HEK293T (cell line): ENCODE results near the gene PRRC2B.
A peak's percentile ranks its signal among the peaks of the same experiment; 100 is the strongest.

Experiments used
- CTCF ChIA-PET: fragments of 350-600 bp; formaldehyde crosslinking; extraction: SDS; loops from one replicate; lab custom pipeline; 2021; ENCODE audit warnings: antibody characterized with exemption, inconsistent platforms; lab: Yijun Ruan, JAX
- POLR2A ChIA-PET: fragments of 350-600 bp; formaldehyde crosslinking; extraction: SDS; loops from one replicate; lab custom pipeline; 2020; ENCODE audit warnings: antibody characterized with exemption, inconsistent platforms; lab: Yijun Ruan, JAX
- DNase-seq: peaks from one replicate; pipeline ENCODE4 v3.0.0; 2012; ENCODE audit warnings: mixed read lengths; ENCODE audit errors: extremely low spot score
- ARNT ChIP-seq: fragments of 450-650 bp; IDR thresholded peaks from 2 replicates; pipeline ENCODE4 v1.6.1; 2017; ENCODE audit warnings: mild to moderate bottlenecking
- BHLHE40 ChIP-seq: fragments of 450-650 bp; IDR thresholded peaks from 2 replicates; pipeline ENCODE4 v1.6.1; 2016; ENCODE audit warnings: mild to moderate bottlenecking, moderate library complexity, borderline replicate concordance
- CTBP1 ChIP-seq: fragments of 450-650 bp; IDR thresholded peaks from 2 replicates; pipeline ENCODE4 v1.6.1; 2016; ENCODE audit warnings: borderline replicate concordance
- ELF4 ChIP-seq: fragments of 450-650 bp; IDR thresholded peaks from 2 replicates; pipeline ENCODE4 v1.6.1; 2017; ENCODE audit warnings: antibody characterized with exemption
- FOXA1 ChIP-seq: fragments of 450-650 bp; IDR thresholded peaks from 2 replicates; pipeline ENCODE4 v1.6.1; 2016; ENCODE audit warnings: mild to moderate bottlenecking
- FOXK2 ChIP-seq: fragments of 450-650 bp; IDR thresholded peaks from 2 replicates; pipeline ENCODE4 v1.6.1; 2016; ENCODE audit warnings: mild to moderate bottlenecking
- FOXM1 ChIP-seq: fragments of 450-650 bp; IDR thresholded peaks from 2 replicates; pipeline ENCODE4 v1.6.1; 2017; ENCODE audit warnings: mild to moderate bottlenecking, borderline replicate concordance
- HDGF ChIP-seq: fragments of 450-650 bp; IDR thresholded peaks from 2 replicates; pipeline ENCODE4 v1.6.1; 2017; ENCODE audit warnings: antibody characterized with exemption, borderline replicate concordance
- L3MBTL2 ChIP-seq: fragments of 450-650 bp; conservative IDR thresholded peaks from 2 replicates; pipeline ENCODE4 v1.6.1; 2016; ENCODE audit warnings: mild to moderate bottlenecking
- LEF1 ChIP-seq: fragments of 450-650 bp; IDR thresholded peaks from 2 replicates; pipeline ENCODE4 v1.6.1; 2017; ENCODE audit warnings: mild to moderate bottlenecking, borderline replicate concordance
- NFRKB ChIP-seq: fragments of 450-650 bp; IDR thresholded peaks from 2 replicates; pipeline ENCODE4 v1.6.1; 2016; ENCODE audit warnings: mild to moderate bottlenecking, moderate library complexity
- SP1 ChIP-seq: fragments of 450-650 bp; IDR thresholded peaks from 2 replicates; pipeline ENCODE4 v1.6.1; 2017
- SUZ12 ChIP-seq: fragments of 450-650 bp; IDR thresholded peaks from 2 replicates; pipeline ENCODE4 v1.6.1; 2016; ENCODE audit warnings: mild to moderate bottlenecking
- TARDBP ChIP-seq: fragments of 450-650 bp; IDR thresholded peaks from 2 replicates; pipeline ENCODE4 v1.6.1; 2016
- ZNF384 ChIP-seq: fragments of 450-650 bp; IDR thresholded peaks from 2 replicates; pipeline ENCODE4 v1.6.1; 2016
- TF ChIP-seq, protein P1 (sequence below): fragments of 450-650 bp; IDR thresholded peaks from 2 replicates; pipeline ENCODE4 v1.6.1; 2016

The PRRC2B gene

DNA sequence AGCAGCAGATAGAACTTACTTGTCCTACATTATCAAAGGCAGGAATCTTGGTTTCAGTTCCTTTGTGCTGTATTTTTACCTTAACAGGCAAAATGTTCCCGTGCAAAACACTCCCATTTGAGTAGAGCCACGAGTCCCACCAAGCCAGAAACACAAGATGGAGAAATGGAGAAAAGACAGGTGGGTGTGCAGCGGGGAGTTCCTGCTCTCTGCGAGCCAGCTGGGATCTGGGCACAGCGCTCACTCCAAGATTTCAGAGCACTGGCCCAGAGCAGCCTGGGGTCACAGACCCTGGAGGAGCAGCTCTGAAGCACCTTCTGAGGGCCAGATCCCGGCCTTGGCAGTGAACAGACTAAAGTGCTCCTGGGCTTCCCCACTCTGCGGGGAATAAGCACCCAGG lies 134.3 kb downstream of the PRRC2B start:
- DNase-seq, result no peak
- TF ChIP-seq FOXK2 (no peak), LEF1 (no peak), FOXA1 (no peak), BHLHE40 (no peak), L3MBTL2 (no peak), FOXM1 (no peak), NFRKB (no peak), ZNF384 (no peak), ELF4 (no peak), SUZ12 (no peak), HDGF (no peak), ARNT (no peak)
- TF ChIP-seq, protein P1, sequence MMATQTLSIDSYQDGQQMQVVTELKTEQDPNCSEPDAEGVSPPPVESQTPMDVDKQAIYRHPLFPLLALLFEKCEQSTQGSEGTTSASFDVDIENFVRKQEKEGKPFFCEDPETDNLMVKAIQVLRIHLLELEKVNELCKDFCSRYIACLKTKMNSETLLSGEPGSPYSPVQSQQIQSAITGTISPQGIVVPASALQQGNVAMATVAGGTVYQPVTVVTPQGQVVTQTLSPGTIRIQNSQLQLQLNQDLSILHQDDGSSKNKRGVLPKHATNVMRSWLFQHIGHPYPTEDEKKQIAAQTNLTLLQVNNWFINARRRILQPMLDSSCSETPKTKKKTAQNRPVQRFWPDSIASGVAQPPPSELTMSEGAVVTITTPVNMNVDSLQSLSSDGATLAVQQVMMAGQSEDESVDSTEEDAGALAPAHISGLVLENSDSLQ, result no peak
- ChIA-PET CTCF (no interaction called here), POLR2A (no interaction called here)

DNA sequence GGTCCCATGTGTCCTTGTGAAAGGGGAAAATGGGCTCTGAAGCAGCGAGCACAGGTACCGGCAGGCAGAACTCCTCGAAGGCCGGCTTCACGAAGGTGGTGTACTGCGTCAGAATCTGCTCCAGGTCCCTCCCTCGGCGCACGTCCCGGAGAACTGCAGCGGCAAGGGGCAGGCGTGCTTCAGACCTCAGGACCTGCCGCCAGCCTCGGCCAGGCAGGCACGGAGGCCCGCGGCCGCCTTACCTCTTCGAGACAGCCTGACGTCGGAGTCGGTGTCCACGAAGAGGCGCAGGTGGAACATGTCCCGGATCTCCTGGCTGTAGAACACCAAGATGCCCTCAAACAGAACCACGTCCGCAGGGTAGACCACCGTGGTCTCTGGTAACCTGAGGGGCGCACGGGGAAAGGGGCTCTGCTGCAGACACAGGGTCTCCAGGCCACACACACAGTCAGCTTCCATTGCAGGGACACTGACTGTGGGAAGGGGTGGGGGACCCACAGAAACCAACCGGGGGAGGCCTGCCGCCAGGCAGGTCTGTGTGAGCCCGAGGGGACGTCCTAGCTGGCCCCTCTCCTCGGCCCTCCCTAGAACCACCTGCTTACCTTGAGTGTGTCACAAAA lies 135.1 kb downstream of the PRRC2B start:
- no peak for DNase-seq
- TF ChIP-seq ELF4 (no peak), CTBP1 (no peak), ARNT (no peak), TARDBP (no peak), FOXK2 (no peak), SP1 (no peak), LEF1 (no peak), BHLHE40 (no peak), FOXM1 (no peak), FOXA1 (no peak), L3MBTL2 (no peak)
- TF ChIP-seq, protein P1, result no peak
- CTCF ChIA-PET, result no interaction called here
- POLR2A ChIA-PET, result no interaction called here

DNA sequence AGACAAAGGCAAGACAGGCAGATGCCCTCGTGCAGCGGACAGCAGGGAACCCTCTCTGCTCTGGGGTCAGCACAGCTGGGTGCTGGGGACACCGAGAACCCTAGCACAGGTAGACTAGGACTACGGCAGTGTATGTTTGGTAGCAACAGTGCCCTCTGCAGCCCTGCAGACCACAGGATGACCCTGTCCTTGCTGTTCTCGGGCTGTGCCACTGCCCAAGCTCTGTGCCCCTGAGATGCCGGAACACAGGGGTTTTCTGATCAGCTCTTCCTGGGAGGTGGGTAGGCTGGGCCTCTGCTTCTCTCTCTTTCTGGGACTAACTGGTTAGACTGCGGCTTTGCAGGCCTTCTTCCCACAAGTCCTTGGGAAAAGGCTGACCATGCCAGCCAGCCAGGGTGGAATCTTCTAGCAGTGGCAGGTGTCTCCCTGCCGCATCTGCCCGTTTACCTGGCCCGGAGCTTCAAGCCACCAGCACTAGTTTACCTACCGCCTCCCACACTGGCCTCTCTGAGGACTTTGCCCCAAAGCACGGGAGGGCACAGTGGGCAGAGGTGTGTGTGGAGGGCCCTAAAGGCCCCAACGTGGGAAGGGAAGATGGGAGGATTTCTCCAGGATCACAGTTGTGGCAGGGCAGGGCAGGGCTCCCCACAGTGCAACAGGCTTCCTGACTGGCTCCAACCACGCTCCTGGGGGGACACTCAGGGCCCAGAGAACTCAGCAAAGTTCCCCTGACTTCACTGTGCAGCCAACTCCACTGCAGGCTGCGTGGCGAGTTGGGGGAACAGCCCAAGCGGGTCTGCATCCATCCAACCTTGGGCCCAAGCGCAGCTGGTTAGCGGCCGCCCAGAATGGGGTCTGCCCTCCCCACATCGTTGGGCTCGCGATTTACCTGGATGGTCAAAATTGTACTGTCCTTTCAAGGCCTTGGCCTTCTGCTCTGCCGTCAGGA lies 136.0 kb downstream of the PRRC2B start:
- DNase-seq, result no peak
- CTCF ChIA-PET, result no interaction called here
- no peak for TF ChIP-seq TARDBP
- TF ChIP-seq HDGF, result no peak
- TF ChIP-seq FOXK2, result no peak
- no peak for TF ChIP-seq ELF4
- no peak for TF ChIP-seq ZNF384
- no peak for TF ChIP-seq SP1
- TF ChIP-seq SUZ12, result no peak
- TF ChIP-seq NFRKB, result no peak
- no peak for TF ChIP-seq FOXM1
- no peak for TF ChIP-seq ARNT
- TF ChIP-seq LEF1, result no peak
- no peak for TF ChIP-seq L3MBTL2
- TF ChIP-seq, protein P1, result no peak
- no peak for TF ChIP-seq FOXA1
- no peak for TF ChIP-seq BHLHE40
- no peak for TF ChIP-seq CTBP1
- POLR2A ChIA-PET, result interaction anchor here (0.8 kb wide), 1 partner anchor 17 kb away, joined by 3 read pairs; no protein-coding TSS in a partner anchor

DNA sequence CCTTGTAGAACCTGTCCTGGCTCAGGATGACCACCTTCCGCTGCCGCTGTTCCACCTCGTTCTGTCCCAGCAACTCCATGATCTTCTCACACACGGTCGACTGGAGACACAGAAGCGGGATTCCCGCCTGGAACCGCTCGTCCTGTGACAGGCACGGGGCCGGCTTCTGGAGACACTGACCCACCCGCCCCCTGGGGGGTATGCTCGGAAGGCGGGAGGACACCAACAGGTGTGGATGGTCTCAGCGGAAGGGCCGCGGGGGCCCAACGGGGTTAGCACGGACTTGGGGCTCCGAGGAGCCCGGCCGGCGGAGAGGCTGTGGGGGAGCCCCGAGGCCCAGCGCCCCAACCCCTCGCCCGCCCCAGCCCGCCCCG lies 136.6 kb downstream of the PRRC2B start:
- TF ChIP-seq NFRKB (no peak), L3MBTL2 (peak; percentile 72)
- DNase-seq, result peak; percentile 66
- ChIA-PET POLR2A (interaction anchor here (1.0 to 1.3 kb wide), 3 partner anchors 14 to 214 kb away, joined by 3 to 4 read pairs (median 3); partner anchors contain the start of gene PRRT1B), CTCF (no interaction called here)

DNA sequence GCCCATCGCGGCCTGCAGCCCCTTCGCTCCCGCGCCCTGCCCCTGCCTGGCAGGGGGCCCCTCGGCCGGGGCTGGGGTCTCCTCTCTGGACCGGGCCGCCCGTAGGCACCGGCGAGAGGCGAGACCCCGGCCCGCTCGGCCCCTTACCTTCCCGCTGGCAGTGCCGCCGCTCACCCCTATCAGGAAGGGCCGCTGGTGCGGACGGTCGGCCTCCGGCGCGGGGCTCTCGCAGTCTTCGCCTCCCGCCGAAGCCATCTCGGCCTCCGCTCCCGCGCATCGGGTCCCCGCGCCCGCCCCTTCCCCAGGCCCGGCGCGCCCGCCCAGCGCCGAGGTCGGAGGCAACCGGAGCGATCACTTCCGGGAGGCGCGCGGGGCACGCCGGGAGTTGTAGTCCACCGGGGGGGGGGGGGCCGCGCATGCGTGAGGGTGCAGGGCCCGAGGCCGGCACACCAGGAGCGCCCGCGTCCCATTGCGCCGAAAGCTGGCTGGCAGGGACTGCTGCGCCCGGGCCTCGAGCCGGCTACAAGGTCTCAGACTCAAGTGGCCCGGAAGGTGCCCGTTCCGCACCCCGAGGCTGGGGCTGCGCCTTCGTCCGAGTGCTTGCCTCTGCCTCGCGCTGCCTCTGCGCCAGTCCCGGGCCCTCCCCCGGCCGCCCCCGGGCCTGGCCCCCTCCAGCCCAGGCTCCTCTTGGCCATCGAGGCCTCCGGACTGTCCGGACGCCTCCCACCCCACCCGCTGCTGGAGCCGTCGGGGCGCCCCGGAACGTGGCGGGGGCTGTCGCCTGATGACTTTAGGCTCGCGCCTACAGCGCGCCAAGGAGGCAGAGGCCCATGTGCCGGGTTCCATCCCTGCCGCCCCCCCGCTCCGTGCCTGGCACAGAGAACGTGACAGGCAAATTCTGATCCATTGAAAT lies 137.3 kb downstream of the PRRC2B start, which contains the start of gene UCK1:
Gene UCK1 (minus strand): TSS at position 344 of the 913 bp plus-strand sequence. CDS start 89 bp downstream, at position 255.
- TF ChIP-seq, protein P1, result no peak
- TF ChIP-seq L3MBTL2 (peak; percentile 57), LEF1 (no peak), FOXM1 (no peak), FOXA1 (no peak)
- ChIA-PET POLR2A (interaction anchor here (1.0 to 1.8 kb wide), 4 partner anchors 13 to 214 kb away, joined by 3 to 6 read pairs (median 4); partner anchors contain the start of gene PRRT1B), CTCF (no interaction called here)
- DNase-seq, result peak; percentile 97
